WI38 (cell line): ENCODE data around the gene EFCAB6.

Experiments
- H3K4me3 ChIP-seq: 2 replicates; pipeline ENCODE4 v1.5.1; 2011; ENCODE audit warnings: low read depth, mild to moderate bottlenecking, control low read depth, low read length
- CTCF ChIP-seq: IDR thresholded peaks from 2 replicates; pipeline ENCODE4 v1.5.1; 2012; ENCODE audit warnings: low read depth, mild to moderate bottlenecking, control low read depth, low read length

The EFCAB6 gene

GRCh38 chr22:43491737-43492136, 320.4 kb downstream of the EFCAB6 start:
- H3K4me3 ChIP-seq = no peak overlapping the region
- TF ChIP-seq CTCF = no peak

- no peak for TF ChIP-seq CTCF
- H3K4me3 ChIP-seq = no peak overlapping the region
Measured at GRCh38 chr22:43491177-43491576, 320.9 kb downstream of the EFCAB6 start.

GRCh38 chr22:43490311-43490710, 321.8 kb downstream of the EFCAB6 start:
- H3K4me3 ChIP-seq = no peak overlapping the region
- TF ChIP-seq CTCF = no peak

- no peak for TF ChIP-seq CTCF
- no peak overlapping the region for H3K4me3 ChIP-seq
Measured at GRCh38 chr22:43488937-43489336, 323.2 kb downstream of the EFCAB6 start.

GRCh38 chr22:43488031-43488866, 323.9 kb downstream of the EFCAB6 start:
- no peak overlapping the region for H3K4me3 ChIP-seq
- no peak for TF ChIP-seq CTCF

GRCh38 chr22:43487311-43488030, 324.6 kb downstream of the EFCAB6 start:
- TF ChIP-seq CTCF = no peak
- no peak overlapping the region for H3K4me3 ChIP-seq

- no peak for TF ChIP-seq CTCF
- H3K4me3 ChIP-seq = no peak overlapping the region
Measured at GRCh38 chr22:43485502-43486089, 326.5 kb downstream of the EFCAB6 start.
